GM23248 (cell line): Measurements from ENCODE around the gene POMGNT2. TPM values are rescaled to one million over a fixed set of nuclear protein-coding genes. Genes with fewer than 3 reads are reported as not detected.

Source experiments
- DNase-seq: peaks from one replicate; pipeline ENCODE4 v3.0.0-alpha.2; 2015
- H2AFZ ChIP-seq: fragments of 200-600 bp; sonication (generic); 2 replicates; pipeline ENCODE4 v1.6.1; 2016; ENCODE audit warnings: antibody characterized with exemption
- H3F3A ChIP-seq: fragments of 200-600 bp; sonication (generic); 2 replicates; pipeline ENCODE4 v1.6.1; 2016; ENCODE audit warnings: mild to moderate bottlenecking, antibody characterized with exemption, mixed run types; ENCODE audit not compliant: insufficient read depth
- H3K27ac ChIP-seq: fragments of 200-600 bp; sonication (generic); 2 replicates; pipeline ENCODE4 v1.5.1; 2016; ENCODE audit warnings: mild to moderate bottlenecking
- H3K27me3 ChIP-seq: fragments of 200-600 bp; sonication (generic); replicated peaks from 2 replicates; pipeline ENCODE4 v1.6.1; 2016; ENCODE audit warnings: mild to moderate bottlenecking; ENCODE audit not compliant: insufficient read depth
- H3K36me3 ChIP-seq: fragments of 200-600 bp; sonication (generic); 2 replicates; pipeline ENCODE4 v1.6.1; 2016; ENCODE audit warnings: low read depth, mild to moderate bottlenecking
- H3K4me1 ChIP-seq: fragments of 200-600 bp; sonication (generic); 2 replicates; pipeline ENCODE4 v1.6.1; 2016; ENCODE audit warnings: mild to moderate bottlenecking; ENCODE audit not compliant: insufficient read depth
- H3K4me2 ChIP-seq: fragments of 200-600 bp; sonication (generic); one replicate; pipeline ENCODE4 v1.6.1; 2016; ENCODE audit warnings: mild to moderate bottlenecking; ENCODE audit not compliant: unreplicated experiment
- H3K4me3 ChIP-seq: fragments of 200-600 bp; sonication (generic); 2 replicates; pipeline ENCODE4 v1.5.1; 2016; ENCODE audit warnings: mild to moderate bottlenecking
- H3K79me2 ChIP-seq: fragments of 200-600 bp; sonication (generic); 2 replicates; pipeline ENCODE4 v1.6.1; 2016; ENCODE audit warnings: mild to moderate bottlenecking; ENCODE audit not compliant: insufficient read depth
- H3K9ac ChIP-seq: fragments of 200-600 bp; sonication (generic); 2 replicates; pipeline ENCODE4 v1.6.1; 2016; ENCODE audit warnings: mild to moderate bottlenecking
- H3K9me2 ChIP-seq: fragments of 200-600 bp; sonication (generic); 2 replicates; pipeline ENCODE4 v1.6.1; 2016; ENCODE audit warnings: mixed run types, mild to moderate bottlenecking, moderate library complexity; ENCODE audit not compliant: insufficient read depth
- H3K9me3 ChIP-seq: fragments of 200-600 bp; sonication (generic); one replicate; pipeline ENCODE4 v1.6.1; 2017; ENCODE audit warnings: low read depth
- H4K20me1 ChIP-seq: fragments of 200-600 bp; sonication (generic); 2 replicates; pipeline ENCODE4 v1.6.0; 2016; ENCODE audit not compliant: insufficient read depth
- EZH2 ChIP-seq: fragments of 200-600 bp; sonication (generic); IDR thresholded peaks from 2 replicates; pipeline ENCODE4 v1.6.1; 2018; ENCODE audit warnings: antibody characterized with exemption, mild to moderate bottlenecking; ENCODE audit not compliant: insufficient read depth, poor library complexity, severe bottlenecking
- EZH2phosphoT487 ChIP-seq: fragments of 200-600 bp; sonication (generic); IDR thresholded peaks from 2 replicates; pipeline ENCODE4 v1.6.1; 2018; ENCODE audit warnings: antibody characterized with exemption, moderate library complexity, mild to moderate bottlenecking, low read depth; ENCODE audit not compliant: insufficient read depth
- WGBS, 2 experiments: methylation state at CpG; one replicate each; pipeline ENCODE4 v1.1.6; 2015 to 2017; ENCODE audit warnings: low lambda C conversion rate in 2 of 2, low coverage in 1 of 2; ENCODE audit errors: missing lambda C conversion rate in 2 of 2; 5-methylcytosine and 5-hydroxymethylcytosine counted together
- in situ Hi-C: fragments of 300-500 bp; cut with MboI; formaldehyde crosslinking; loops from 2 replicates; pipeline ENCODE4 v1.15.0; 2020
- polyA plus RNA-seq: library from polyadenylated mRNA; unstranded; fragments of >200 nt; fragmentation: Nextera tagmentation; extraction: Ambion mirVana; gene quantifications from 2 replicates; pipeline ENCODE4 v1.2.1, GENCODE V29; 2016
- total RNA-seq: library from RNA; depleted of rRNA; stranded (reverse); fragments of >200 nt; shearing (Covaris generic); gene quantifications from 2 replicates; pipeline ENCODE4 v1.2.3, GENCODE V29; 2014

POMGNT2 gene
- total and polyA plus RNA-seq, 2 experiments from 2014 or later, result 10.6 to 11.6 TPM

GRCh38 chr3:43094381-43094780, 11.5 kb downstream of the POMGNT2 start:
- no peak overlapping the region for H3K27ac ChIP-seq
- no peaks in the 10 kb centered on the region for H3F3A ChIP-seq
- 96 to 100% methylated on average over 2 of the region's 2 CpGs for WGBS, 2 experiments
- no peak overlapping the region for H3K4me3 ChIP-seq
- no peaks in the 10 kb centered on the region for H4K20me1 ChIP-seq
- no peaks in the 10 kb centered on the region for H3K27me3 ChIP-seq
- no peaks in the 10 kb centered on the region for H3K9me3 ChIP-seq
- no peak overlapping the region for H2AFZ ChIP-seq
- H3K36me3 ChIP-seq, result no peaks in the 10 kb centered on the region
- no peak for DNase-seq
- H3K9ac ChIP-seq, result no peak overlapping the region
- no peaks in the 10 kb centered on the region for H3K9me2 ChIP-seq
- TF ChIP-seq EZH2phosphoT487 (no peak), EZH2 (no peak)
- H3K4me2 ChIP-seq, result no peak overlapping the region
- no peaks in the 10 kb centered on the region for H3K4me1 ChIP-seq
- no peaks in the 10 kb centered on the region for H3K79me2 ChIP-seq
- in situ Hi-C loops, result no loop called here

GRCh38 chr3:43093974-43094373, 11.9 kb downstream of the POMGNT2 start:
- H3K36me3 ChIP-seq, result no peaks in the 10 kb centered on the region
- in situ Hi-C loops, result no loop called here
- H3F3A ChIP-seq, result no peaks in the 10 kb centered on the region
- H3K27me3 ChIP-seq, result no peaks in the 10 kb centered on the region
- no peaks in the 10 kb centered on the region for H4K20me1 ChIP-seq
- H3K9me3 ChIP-seq, result no peaks in the 10 kb centered on the region
- H3K27ac ChIP-seq, result no peak overlapping the region
- no peaks in the 10 kb centered on the region for H3K79me2 ChIP-seq
- H2AFZ ChIP-seq, result no peak overlapping the region
- whole genome bisulfite sequencing, 2 experiments, result 69 to 83% methylated on average over 2 of the region's 2 CpGs
- DNase-seq, result no peak
- no peaks in the 10 kb centered on the region for H3K4me1 ChIP-seq
- no peak overlapping the region for H3K4me3 ChIP-seq
- TF ChIP-seq EZH2 (no peak), EZH2phosphoT487 (no peak)
- no peaks in the 10 kb centered on the region for H3K9me2 ChIP-seq
- H3K9ac ChIP-seq, result no peak overlapping the region
- no peak overlapping the region for H3K4me2 ChIP-seq

- no peak overlapping the region for H3K4me2 ChIP-seq
- in situ Hi-C loops, result no loop called here
- 47 to 50% methylated on average over 1 of the region's 1 CpG for WGBS, 2 experiments
Measured at GRCh38 chr3:43093006-43093405, 12.9 kb downstream of the POMGNT2 start.

GRCh38 chr3:43091481-43091880, 14.4 kb downstream of the POMGNT2 start:
- TF ChIP-seq EZH2phosphoT487 (no peak), EZH2 (no peak)
- Histone ChIP-seq H3K9me3 (no peaks in the 10 kb centered on the region), H4K20me1 (no peaks in the 10 kb centered on the region), H3K27me3 (no peaks in the 10 kb centered on the region), H3K4me3 (no peak overlapping the region), H3K9ac (no peak overlapping the region), H2AFZ (no peak overlapping the region), H3K36me3 (no peaks in the 10 kb centered on the region), H3K4me2 (no peak overlapping the region), H3K27ac (no peak overlapping the region), H3K4me1 (peaks cover 3% of the 10 kb centered on the region), H3K79me2 (no peaks in the 10 kb centered on the region), H3F3A (no peaks in the 10 kb centered on the region), H3K9me2 (no peaks in the 10 kb centered on the region)
- in situ Hi-C loops, result no loop called here
- 89 to 90% methylated on average over 4 of the region's 4 CpGs for WGBS, 2 experiments
- DNase-seq, result no peak

More at GRCh38 chr3:43093006-43093405, 12.9 kb downstream of the POMGNT2 start:
- H3K36me3 ChIP-seq, result no peaks in the 10 kb centered on the region
- no peaks in the 10 kb centered on the region for H3K9me3 ChIP-seq
- no peaks in the 10 kb centered on the region for H3K27me3 ChIP-seq
- DNase-seq, result no peak
- TF ChIP-seq EZH2, result no peak
- TF ChIP-seq EZH2phosphoT487, result no peak
- H3K4me1 ChIP-seq, result no peaks in the 10 kb centered on the region
- H3K9ac ChIP-seq, result no peak overlapping the region
- no peak overlapping the region for H2AFZ ChIP-seq
- H4K20me1 ChIP-seq, result no peaks in the 10 kb centered on the region
- no peak overlapping the region for H3K4me3 ChIP-seq
- H3F3A ChIP-seq, result no peaks in the 10 kb centered on the region
- no peaks in the 10 kb centered on the region for H3K9me2 ChIP-seq
- no peaks in the 10 kb centered on the region for H3K79me2 ChIP-seq
- no peak overlapping the region for H3K27ac ChIP-seq

- in situ Hi-C loops, result no loop called here
- TF ChIP-seq EZH2, result no peak
- TF ChIP-seq EZH2phosphoT487, result no peak
- H3K9me3 ChIP-seq, result no peaks in the 10 kb centered on the region
- no peak overlapping the region for H3K27ac ChIP-seq
- no peaks in the 10 kb centered on the region for H4K20me1 ChIP-seq
- H3K79me2 ChIP-seq, result no peaks in the 10 kb centered on the region
- no peaks in the 10 kb centered on the region for H3F3A ChIP-seq
- H3K36me3 ChIP-seq, result no peaks in the 10 kb centered on the region
- no peak overlapping the region for H3K9ac ChIP-seq
- 74 to 81% methylated on average over 3 of the region's 3 CpGs for WGBS, 2 experiments
- no peaks in the 10 kb centered on the region for H3K27me3 ChIP-seq
- DNase-seq, result no peak
- no peak overlapping the region for H3K4me3 ChIP-seq
- peaks cover 7% of the 10 kb centered on the region for H3K4me1 ChIP-seq
- H3K9me2 ChIP-seq, result no peaks in the 10 kb centered on the region
- H3K4me2 ChIP-seq, result no peak overlapping the region
- no peak overlapping the region for H2AFZ ChIP-seq
Measured at GRCh38 chr3:43090238-43090637, 15.6 kb downstream of the POMGNT2 start.
